ENCODE data around the gene CCDC85C. TPM values are rescaled to one million over a fixed set of nuclear protein-coding genes. Genes with fewer than 3 reads are reported as not detected.

Gene CCDC85C
- total and polyA plus RNA-seq, 2 of the 8 experiments (the other 6 are each of a cell fraction or from before 2014, with no cell fraction given), result 16.8 to 35.8 TPM

- no peak for TF ChIP-seq PHF8 (conservative IDR thresholded peaks at IDR 0.05; ENCODE audit: low read depth, low read length)
- TF ChIP-seq SAP30 (IDR thresholded peaks at IDR 0.05; ENCODE audit: insufficient read depth, insufficient replicate concordance, low read length), result no peak
- TF ChIP-seq TEAD4 (IDR thresholded peaks at IDR 0.05; ENCODE audit: low read depth, low read length), result no peak
- no peak for TF ChIP-seq KDM1A (IDR thresholded peaks at IDR 0.05; ENCODE audit: borderline replicate concordance, low read length)
Measured at GRCh38 chr14:99565383-99565782, 38.6 kb downstream of the CCDC85C start (continued).

Data from H1 (cell line).